Fibroblast of lung (primary cell): ENCODE results near the gene TMEM63C. TPM values are rescaled to one million over a fixed set of nuclear protein-coding genes. Genes with fewer than 3 reads are reported as not detected.

Experiments used
- DNase-seq, 2 donors: peaks; one replicate each; pipeline versions ENCODE4 v3.0.0 to v3.0.0-alpha.2; 2010; ENCODE audit warnings: low read depth in 2 of 2
- H2AFZ ChIP-seq: 2 replicates; pipeline ENCODE4 v1.5.1; 2012; ENCODE audit warnings: low read length, control low read depth, inconsistent platforms
- H3K27ac ChIP-seq: 2 replicates; pipeline ENCODE4 v1.5.1; 2011; ENCODE audit warnings: low read length, control low read depth; ENCODE audit not compliant: insufficient read depth
- H3K27me3 ChIP-seq: 2 replicates; pipeline ENCODE4 v1.5.1; 2011; ENCODE audit warnings: mild to moderate bottlenecking, low read length; ENCODE audit not compliant: control insufficient read depth, insufficient read depth
- H3K36me3 ChIP-seq: 2 replicates; pipeline ENCODE4 v1.5.1; 2011; ENCODE audit warnings: low read length; ENCODE audit not compliant: control insufficient read depth, insufficient read depth
- H3K4me1 ChIP-seq: 2 replicates; pipeline ENCODE4 v1.5.1; 2011; ENCODE audit warnings: low read length; ENCODE audit not compliant: control insufficient read depth, insufficient read depth; ENCODE audit errors: extremely low read depth
- H3K4me2 ChIP-seq: 2 replicates; pipeline ENCODE4 v1.5.1; 2011; ENCODE audit warnings: low read length, control low read depth; ENCODE audit not compliant: insufficient read depth; ENCODE audit errors: extremely low read depth
- H3K4me3 ChIP-seq, 4 experiments: fragments of 200-600 bp in 1 of 4; sonication (generic) in 1 of 4; replicated peaks in 1 of 4; 2 replicates each; pipeline ENCODE4 v1.5.1; 2011 to 2016; ENCODE audit warnings: low read length in 4 of 4, low read depth in 3 of 4, mild to moderate bottlenecking in 3 of 4, control low read depth in 2 of 4, inconsistent platforms in 1 of 4, mixed read lengths in 1 of 4; ENCODE audit not compliant: insufficient read depth in 1 of 4; ENCODE audit errors: control extremely low read depth in 1 of 4
- H3K79me2 ChIP-seq: 2 replicates; pipeline ENCODE4 v1.5.1; 2012; ENCODE audit warnings: mild to moderate bottlenecking, low read length, inconsistent platforms; ENCODE audit not compliant: control insufficient read depth, insufficient read depth
- H3K9ac ChIP-seq: 2 replicates; pipeline ENCODE4 v1.5.1; 2011; ENCODE audit warnings: mild to moderate bottlenecking, low read length, control low read depth; ENCODE audit not compliant: insufficient read depth
- H3K9me3 ChIP-seq: 2 replicates; pipeline ENCODE4 v1.5.1; 2012; ENCODE audit warnings: low read depth, low read length; ENCODE audit not compliant: control insufficient read depth, insufficient read depth
- H4K20me1 ChIP-seq: 2 replicates; pipeline ENCODE4 v1.5.1; 2011; ENCODE audit warnings: low read length; ENCODE audit not compliant: control insufficient read depth, insufficient read depth; ENCODE audit errors: extremely low read depth
- CTCF ChIP-seq, 2 donors: IDR thresholded peaks in 1 of 2; conservative IDR thresholded peaks in 1 of 2; 1 replicate in 1 of 2; 2 replicates in 1 of 2; pipeline ENCODE4 v1.5.1; 2011 to 2012; ENCODE audit warnings: low read length in 2 of 2, control low read depth in 1 of 2, inconsistent platforms in 1 of 2, low read depth in 1 of 2, mild to moderate bottlenecking in 1 of 2
- EZH2 ChIP-seq: IDR thresholded peaks from 2 replicates; pipeline ENCODE4 v1.5.1; 2012; ENCODE audit warnings: low read length, control low read depth, mild to moderate bottlenecking; ENCODE audit errors: missing control alignments
- polyA plus RNA-seq, 2 donors: library from polyadenylated mRNA; depleted of rRNA in 1 of 2; stranded (reverse) in 1 of 2; unstranded in 1 of 2; fragments of >200 nt; gene quantifications; 2 replicates each; pipeline ENCODE4 v1.2.1, GENCODE V29; 2011 to 2012; ENCODE audit warnings: missing spikeins in 1 of 2
- total RNA-seq: library from RNA; depleted of rRNA; stranded (reverse); fragments of >200 nt; gene quantifications from 2 replicates; pipeline ENCODE4 v1.2.1, GENCODE V29; 2014

The TMEM63C gene
- total and polyA plus RNA-seq, 2 donors (not counting 1 experiment from before 2014, with no cell fraction given), result 0.66 TPM; not detected in 1

- TF ChIP-seq EZH2, result no peak
- no peak for TF ChIP-seq CTCF (conservative IDR thresholded peaks at IDR 0.05 in 1 of 2, IDR thresholded peaks at IDR 0.05 in 1 of 2; ENCODE audit: low read depth in 1 of 2, low read length in 2 of 2)
- Histone ChIP-seq H3K4me2 (no peak overlapping the region), H3K4me3 (no peak overlapping the region), H3K36me3 (no peaks in the 10 kb centered on the region), H3K4me1 (no peaks in the 10 kb centered on the region), H3K9me3 (no peaks in the 10 kb centered on the region), H3K9ac (no peak overlapping the region), H3K27me3 (no peaks in the 10 kb centered on the region), H2AFZ (no peak overlapping the region), H3K27ac (no peak overlapping the region), H4K20me1 (no peaks in the 10 kb centered on the region), H3K79me2 (no peaks in the 10 kb centered on the region)
- no peak for DNase-seq
Observed at GRCh38 chr14:77296906-77297305, 115.3 kb downstream of the TMEM63C start.

GRCh38 chr14:77299771-77300170 is 118.2 kb downstream of the TMEM63C start:
- Histone ChIP-seq H3K27ac (no peak overlapping the region), H2AFZ (no peak overlapping the region), H3K27me3 (no peaks in the 10 kb centered on the region), H3K4me1 (peaks cover 15% of the 10 kb centered on the region), H3K36me3 (no peaks in the 10 kb centered on the region), H3K4me3 (no peak overlapping the region), H3K4me2 (no peak overlapping the region), H3K9me3 (no peaks in the 10 kb centered on the region), H4K20me1 (no peaks in the 10 kb centered on the region), H3K79me2 (no peaks in the 10 kb centered on the region), H3K9ac (no peak overlapping the region)
- DNase-seq, result no peak
- no peak for TF ChIP-seq EZH2
- TF ChIP-seq CTCF (conservative IDR thresholded peaks at IDR 0.05 in 1 of 2, IDR thresholded peaks at IDR 0.05 in 1 of 2; ENCODE audit: low read depth in 1 of 2, low read length in 2 of 2), result no peak

GRCh38 chr14:77301103-77301502 is 119.5 kb downstream of the TMEM63C start:
- no peaks in the 10 kb centered on the region for H3K36me3 ChIP-seq
- H3K4me1 ChIP-seq, result peaks cover 15% of the 10 kb centered on the region
- no peaks in the 10 kb centered on the region for H4K20me1 ChIP-seq
- peak; percentile 81 to 89 for DNase-seq
- no peak overlapping the region for H3K4me3 ChIP-seq
- no peak overlapping the region for H3K27ac ChIP-seq
- no peak overlapping the region for H2AFZ ChIP-seq
- H3K27me3 ChIP-seq, result no peaks in the 10 kb centered on the region
- no peaks in the 10 kb centered on the region for H3K79me2 ChIP-seq
- no peak overlapping the region for H3K4me2 ChIP-seq
- TF ChIP-seq EZH2 (no peak), CTCF (conservative IDR thresholded peaks at IDR 0.05 in 1 of 2, IDR thresholded peaks at IDR 0.05 in 1 of 2; ENCODE audit: low read depth in 1 of 2, low read length in 2 of 2) (peak; percentile 95 to 98)
- H3K9ac ChIP-seq, result no peak overlapping the region
- H3K9me3 ChIP-seq, result no peaks in the 10 kb centered on the region
